Skin of body (tissue), 2 donors: ENCODE results near the gene BRK1. TPM values are rescaled to one million over a fixed set of nuclear protein-coding genes. Genes with fewer than 3 reads are reported as not detected.
"Not testable (repeated sequence)": the region's sequence is repeated elsewhere in the genome, so short reads cannot be mapped to it uniquely, and the experiment has no call there.

ENCODE experiments used
- DNase-seq: peaks from one replicate; lab custom pipeline; 2025; lab: John Stamatoyannopoulos, UW
- total RNA-seq: library from RNA; depleted of rRNA; stranded (reverse); fragments of >200 nt; gene quantifications from one replicate; pipeline ENCODE4 v1.2.3, GENCODE V29; 2014

BRK1 gene
- total RNA-seq: 74.1 TPM

GRCh38 chr3:10115326-10116137, at the start of gene BRK1:
Gene BRK1 (plus strand): TSS chr3:10115675. CDS start chr3:10115702, 27 bp downstream.
- peak; percentile 95 for DNase-seq

DNA sequence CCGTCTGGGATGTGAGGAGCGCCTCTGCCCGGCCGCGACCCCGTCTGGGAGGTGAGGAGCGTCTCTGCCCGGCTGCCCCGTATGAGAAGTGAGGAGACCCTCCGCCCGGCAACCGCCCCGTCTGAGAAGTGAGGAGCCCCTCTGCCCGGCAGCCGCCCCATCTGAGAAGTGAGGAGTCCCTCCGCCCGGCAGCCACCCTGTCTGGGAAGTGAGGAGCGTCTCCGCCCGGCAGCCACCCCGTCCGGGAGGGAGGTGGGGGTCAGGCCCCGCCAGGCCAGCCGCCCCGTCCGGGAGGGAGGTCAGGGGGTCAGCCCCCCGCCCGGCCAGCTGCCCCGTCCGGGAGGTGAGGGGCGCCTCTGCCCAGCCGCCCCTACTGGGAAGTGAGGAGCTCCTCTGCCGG, 45.4 kb upstream of the BRK1 start:
- DNase-seq: not testable (repeated sequence)

- no peak for DNase-seq
Measured at GRCh38 chr3:10074666-10075065, 40.8 kb upstream of the BRK1 start.

DNA sequence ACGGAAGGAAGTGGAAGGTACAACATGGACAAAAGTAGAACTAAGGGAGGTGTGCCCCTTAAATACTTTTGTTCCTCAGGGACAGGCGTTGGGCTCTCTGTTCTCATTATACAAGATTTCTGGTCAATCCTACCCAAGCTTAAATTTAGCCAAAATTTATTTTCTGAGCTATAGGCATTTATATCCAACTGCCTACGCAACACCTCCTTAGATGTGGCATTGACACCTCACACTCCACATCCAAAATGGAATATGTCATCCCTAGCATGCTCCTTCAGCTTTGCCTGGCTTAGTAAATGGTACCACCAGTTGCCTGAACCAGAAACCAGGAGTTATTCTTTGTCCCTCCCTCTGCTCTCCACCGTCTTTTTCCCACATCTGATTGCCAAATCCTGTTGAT, 33.6 kb upstream of the BRK1 start:
- DNase-seq: no peak

DNA sequence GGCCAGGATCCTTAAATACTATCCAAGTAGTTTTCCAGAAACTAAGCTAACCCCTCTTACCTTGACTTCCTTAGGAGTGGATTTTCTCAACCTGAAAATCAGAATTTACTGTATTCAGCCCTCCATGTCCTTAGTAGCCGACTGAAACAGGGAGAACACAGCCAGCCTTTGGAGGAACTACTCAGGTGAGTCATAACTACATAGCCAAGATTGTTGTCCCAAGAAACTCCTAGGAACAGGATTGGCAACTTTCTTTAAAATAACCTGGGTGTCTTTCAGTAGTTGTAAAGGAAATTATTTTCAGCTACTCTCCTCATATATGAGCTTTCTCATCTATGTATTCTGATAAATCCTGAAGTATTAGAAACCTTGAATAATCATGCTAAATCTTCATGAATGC, 29.7 kb upstream of the BRK1 start:
- DNase-seq: no peak

DNA sequence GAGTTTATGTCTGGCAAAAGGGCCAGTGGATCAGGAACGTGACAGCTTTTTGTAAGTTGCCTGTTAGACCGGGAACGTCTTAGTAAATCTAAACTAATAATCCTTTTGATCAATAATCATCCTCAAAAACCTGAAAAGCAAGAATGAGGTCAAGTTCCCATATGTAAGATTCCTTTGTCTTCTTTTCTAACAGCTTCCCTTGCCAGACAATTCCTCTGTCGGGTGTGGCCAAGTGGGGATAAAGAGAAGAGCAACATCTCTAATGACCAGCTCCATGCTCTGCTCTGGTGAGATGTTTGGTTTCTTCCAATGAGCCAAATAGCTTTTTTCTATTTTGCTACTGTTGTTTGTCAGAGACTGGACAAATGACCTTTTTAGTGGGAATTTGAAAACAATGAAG, 27.2 kb upstream of the BRK1 start:
- DNase-seq: no peak

DNA sequence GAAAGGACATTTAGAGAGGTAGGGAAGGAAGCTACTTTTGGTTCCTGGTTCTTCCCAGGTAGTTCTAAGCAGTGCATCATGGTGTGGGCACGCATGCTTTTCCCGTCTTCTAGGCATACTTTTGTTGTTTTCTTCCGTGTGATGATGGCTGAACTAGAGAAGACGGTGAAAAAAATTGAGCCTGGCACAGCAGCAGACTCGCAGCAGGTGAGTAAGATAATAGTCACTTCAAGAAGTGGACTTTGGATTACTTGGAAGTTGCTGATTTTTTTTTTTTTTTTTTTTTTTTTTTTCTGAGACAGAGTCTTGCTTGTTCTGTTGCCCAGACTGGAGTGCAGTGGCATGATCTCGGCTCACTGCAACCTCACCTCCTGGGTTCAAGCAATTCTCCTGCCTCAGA, 25.3 kb upstream of the BRK1 start:
- no peak for DNase-seq

- DNase-seq: not testable (repeated sequence)
Measured at GRCh38 chr3:10090774-10091173, 24.7 kb upstream of the BRK1 start.

DNA sequence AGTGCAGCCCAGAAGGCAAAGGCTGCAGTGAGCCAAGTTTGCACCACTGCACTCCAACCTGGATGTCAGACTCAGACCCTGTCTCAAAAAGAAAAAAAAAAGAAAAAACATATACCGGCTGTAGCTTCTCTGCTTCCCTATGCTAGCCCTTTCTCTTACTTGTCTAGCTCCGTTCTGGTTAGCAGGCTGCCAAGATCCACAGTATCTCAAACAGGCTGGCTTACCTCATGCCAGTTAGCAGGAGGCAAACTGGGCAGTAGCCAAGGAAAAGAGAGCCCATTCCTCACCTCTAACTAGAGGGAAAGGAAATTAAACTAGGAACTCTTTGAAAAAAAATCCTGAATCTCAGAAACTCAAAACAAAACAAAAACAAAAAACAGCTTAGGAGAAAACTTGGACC, 24.1 kb upstream of the BRK1 start:
- not testable (repeated sequence) for DNase-seq

DNA sequence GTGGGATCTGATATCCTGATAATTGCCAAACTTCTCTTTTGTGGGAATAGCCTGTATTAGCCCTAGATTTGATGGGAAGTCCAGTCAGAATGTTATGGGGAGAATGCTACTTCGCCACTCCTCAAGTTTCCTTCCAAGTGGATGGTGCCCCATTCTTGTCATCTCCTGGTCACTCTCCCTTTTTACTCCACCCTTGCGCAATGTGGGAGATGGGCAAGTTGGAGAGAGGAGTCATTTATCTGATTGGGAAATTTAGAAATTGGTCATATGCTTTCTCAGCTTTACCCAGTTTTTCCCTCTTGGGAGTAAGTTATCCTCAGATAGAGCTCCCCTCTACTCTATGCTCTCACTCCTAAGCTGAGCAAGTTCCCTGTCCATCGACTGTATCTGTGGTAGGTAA, 21.8 kb upstream of the BRK1 start:
- no peak for DNase-seq

DNA sequence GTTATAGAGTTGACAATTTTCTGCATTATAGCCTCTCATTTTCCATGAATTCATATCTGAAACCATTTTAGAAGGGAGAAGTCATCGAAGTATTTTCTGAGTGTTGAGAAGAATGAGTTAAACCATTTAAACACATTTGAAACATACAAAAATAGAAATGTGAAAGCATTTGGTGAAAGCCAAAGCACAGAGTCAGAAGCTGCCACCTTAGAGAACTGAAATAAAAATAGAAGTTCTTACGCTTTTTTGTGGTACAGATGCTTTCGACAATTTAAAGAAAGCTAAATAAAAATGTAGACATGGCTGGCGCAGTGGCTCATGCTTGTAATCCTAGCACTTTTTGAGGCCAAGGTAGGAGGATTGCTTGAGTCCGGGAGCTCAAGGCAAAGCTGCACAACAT, 16.4 kb upstream of the BRK1 start:
- no peak for DNase-seq

- DNase-seq: no peak
Measured at GRCh38 chr3:10106919-10107318, 8.6 kb upstream of the BRK1 start.

DNA sequence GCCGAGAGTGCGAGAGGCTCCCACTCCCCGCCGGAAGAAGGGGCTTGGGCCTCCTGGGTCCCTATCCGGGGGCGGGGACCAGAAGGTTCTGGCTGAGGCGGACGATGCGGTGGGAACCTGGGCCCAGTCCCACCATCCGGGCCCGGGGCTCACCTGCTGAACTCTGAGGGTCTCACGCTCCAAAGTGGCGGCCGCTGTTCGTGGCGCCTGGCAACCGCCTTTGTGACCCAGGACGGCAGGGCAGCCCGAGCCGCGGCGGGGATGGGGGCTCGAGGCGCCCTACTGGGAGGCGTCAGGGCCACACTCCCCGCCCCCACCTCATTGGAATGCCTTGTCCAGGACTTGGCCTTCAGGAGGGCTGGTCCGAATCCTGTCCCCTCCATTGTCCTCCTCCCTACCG, 7.4 kb upstream of the BRK1 start, which contains the start of gene FANCD2OS:
Gene FANCD2OS (minus strand): TSS at position 165 of the 400 bp plus-strand sequence. CDS start 3,481 bp downstream, outside the sequence.
- no peak for DNase-seq

GRCh38 chr3:10116138-10116460, 624 bp downstream of the BRK1 start:
- DNase-seq: no peak

- DNase-seq: no peak
Measured at GRCh38 chr3:10116928-10117327, 1.5 kb downstream of the BRK1 start.

DNA sequence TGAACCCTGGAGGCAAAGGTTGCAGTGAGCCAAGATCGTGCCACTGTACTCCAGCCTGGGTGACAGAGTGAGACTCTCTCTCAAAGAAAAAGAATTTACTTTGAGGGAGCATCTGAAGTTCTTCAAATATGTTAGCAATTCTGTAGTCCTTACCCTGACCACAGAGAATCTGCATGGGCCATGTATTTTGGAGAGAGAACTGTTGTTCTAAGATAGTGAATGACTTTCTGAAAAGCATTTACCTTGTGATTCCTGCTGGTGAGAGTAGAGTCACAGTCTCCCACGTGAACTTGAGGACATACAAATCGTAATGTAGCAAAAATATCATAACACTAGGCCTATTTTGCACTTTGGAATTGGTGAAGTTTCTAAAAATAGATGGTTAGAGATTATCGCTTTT, 3.9 kb downstream of the BRK1 start:
- no peak for DNase-seq

- no peak for DNase-seq
Measured at GRCh38 chr3:10121064-10121463, 5.6 kb downstream of the BRK1 start.

GRCh38 chr3:10122724-10123123, 7.2 kb downstream of the BRK1 start:
- DNase-seq: no peak

DNA sequence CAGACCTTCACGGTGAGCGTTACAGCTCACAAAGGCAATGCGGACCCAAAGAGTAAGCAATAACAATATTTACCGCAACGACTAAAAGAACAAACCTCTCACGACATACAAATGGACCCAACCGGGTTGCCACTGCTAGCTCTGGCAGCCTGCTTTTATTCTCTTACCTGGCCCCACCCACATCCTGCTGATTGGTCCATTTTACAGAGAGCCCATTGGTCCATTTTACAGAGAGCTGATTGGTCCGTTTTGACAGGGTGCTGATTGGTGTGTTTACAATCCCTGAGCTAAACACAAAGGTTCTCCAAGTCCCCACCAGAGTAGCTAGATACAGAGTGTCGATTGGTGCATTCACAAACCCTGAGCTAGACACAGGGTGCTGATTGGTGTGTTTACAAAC, 20.4 kb downstream of the BRK1 start:
- DNase-seq: not testable (repeated sequence)

- DNase-seq: no peak
Measured at GRCh38 chr3:10136426-10137005, 21.0 kb downstream of the BRK1 start.

DNA sequence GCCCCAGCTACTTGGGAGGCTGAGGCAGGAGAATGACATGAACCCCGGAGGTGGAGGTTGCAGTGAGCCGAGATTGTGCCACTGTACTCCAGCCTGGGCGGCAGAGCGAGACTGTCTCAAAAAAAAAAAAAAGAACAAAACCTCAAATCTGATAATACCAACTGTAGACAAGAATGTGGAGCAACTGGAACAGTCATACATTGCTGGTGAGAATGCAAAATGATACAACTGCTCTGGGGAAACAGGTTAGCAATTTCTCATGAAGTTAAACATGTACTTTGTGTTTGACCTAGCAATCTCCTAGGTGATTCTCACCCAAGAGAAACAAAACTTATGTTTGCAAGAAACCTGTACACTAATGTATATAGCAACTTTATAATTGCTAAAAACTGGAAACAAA, 21.7 kb downstream of the BRK1 start:
- DNase-seq: no peak

GRCh38 chr3:10140996-10141546, 25.6 kb downstream of the BRK1 start:
- DNase-seq: no peak
